DOHH2 (cell line): Measurements from ENCODE around the gene NPY4R.
"Not testable (repeated sequence)": the region's sequence is repeated elsewhere in the genome, so short reads cannot be mapped to it uniquely, and the experiment has no call there.

Source experiments
- CTCF ChIP-seq: fragments of 200-600 bp; sonication (generic); IDR thresholded peaks from one replicate; pipeline ENCODE4 v1.5.1; 2014; ENCODE audit warnings: antibody characterized with exemption, mild to moderate bottlenecking, low read depth, low read length; ENCODE audit not compliant: poor library complexity, severe bottlenecking
- EZH2phosphoT487 ChIP-seq: fragments of 200-600 bp; sonication (generic); IDR thresholded peaks from 2 replicates; pipeline ENCODE4 v1.6.1; 2017; ENCODE audit warnings: borderline replicate concordance, mild to moderate bottlenecking, antibody characterized with exemption, low read length, moderate library complexity, mixed read lengths

- TF ChIP-seq CTCF, EZH2phosphoT487: not testable (repeated sequence)
These were observed 33.4 kb upstream of the NPY4R start for GRCh38 chr10:46498985-46499703.
